Natural killer cell (primary cell): Measurements from ENCODE around the gene PRKG1. TPM values are rescaled to one million over a fixed set of nuclear protein-coding genes. Genes with fewer than 3 reads are reported as not detected.

ENCODE experiments used
- ATAC-seq, 3 donors: fragments of 150-1000 bp in 2 of 3; fragments of 200-7000 bp in 1 of 3; cut with Tn5 transposase; 1 replicate in 1 of 3; 2 replicates in 2 of 3; pipeline ENCODE4 v1.10.0; 2021; ENCODE audit warnings: mild to moderate bottlenecking in 2 of 3, moderate library complexity in 2 of 3
- DNase-seq, 2 donors: peaks; one replicate each; pipeline versions ENCODE4 v3.0.0 to v3.0.0-alpha.2; 2013 to 2021; ENCODE audit warnings: mixed read lengths in 1 of 2
- H3K27ac ChIP-seq: one replicate; pipeline ENCODE4 v1.5.1; 2013; ENCODE audit warnings: mild to moderate bottlenecking, low read length
- H3K27me3 ChIP-seq: one replicate; pipeline ENCODE4 v1.6.1; 2013; ENCODE audit warnings: low read length; ENCODE audit not compliant: control insufficient read depth, insufficient read depth
- H3K36me3 ChIP-seq: one replicate; pipeline ENCODE4 v1.6.1; 2013; ENCODE audit warnings: low read length; ENCODE audit not compliant: control insufficient read depth, insufficient read depth
- H3K4me1 ChIP-seq: one replicate; pipeline ENCODE4 v1.6.1; 2013; ENCODE audit warnings: low read length; ENCODE audit not compliant: control insufficient read depth, insufficient read depth
- H3K4me3 ChIP-seq: one replicate; pipeline ENCODE4 v1.5.1; 2013; ENCODE audit warnings: low read length
- H3K9me3 ChIP-seq: one replicate; pipeline ENCODE4 v1.6.1; 2013; ENCODE audit warnings: low read length; ENCODE audit not compliant: control insufficient read depth, insufficient read depth
- H3K27ac Mint-ChIP-seq, 2 donors: one replicate each; pipeline ENCODE4 v1.8.0; 2022; ENCODE audit warnings: mild to moderate bottlenecking in 2 of 2, mixed read lengths in 2 of 2, moderate library complexity in 1 of 2
- H3K27me3 Mint-ChIP-seq, 2 donors: one replicate each; pipeline ENCODE4 v1.8.0; 2022; ENCODE audit warnings: low read depth in 2 of 2, mixed read lengths in 2 of 2
- H3K36me3 Mint-ChIP-seq: one replicate; pipeline ENCODE4 v1.8.0; 2022; ENCODE audit warnings: mixed read lengths
- H3K4me1 Mint-ChIP-seq, 2 donors: one replicate each; pipeline ENCODE4 v1.8.0; 2022; ENCODE audit warnings: mixed read lengths in 2 of 2
- H3K4me3 Mint-ChIP-seq: one replicate; pipeline ENCODE4 v1.8.0; 2022; ENCODE audit warnings: mild to moderate bottlenecking, moderate library complexity, mixed read lengths
- H3K9me3 Mint-ChIP-seq, 2 donors: one replicate each; pipeline ENCODE4 v1.8.0; 2022; ENCODE audit warnings: mixed read lengths in 2 of 2
- WGBS: methylation state at CpG from one replicate; pipeline ENCODE4 v1.1.7; 2013; ENCODE audit warnings: missing lambda C conversion rate; ENCODE audit not compliant: insufficient coverage; 5-methylcytosine and 5-hydroxymethylcytosine counted together
- intact Hi-C: fragments of 100-400 bp; cut with micrococcal nuclease; formaldehyde crosslinking; loops from one replicate; pipeline ENCODE4 v1.14.2; 2022
- total RNA-seq, 4 donors: library from RNA; stranded (reverse); fragments of 120-200 nt in 1 of 4; gene quantifications; one replicate each; pipeline versions ENCODE4 v1.2.3 to v1.2.4, GENCODE V29; 2013 to 2022
- TF ChIP-seq, protein P1 (sequence below): fragments of 200-600 bp; IDR thresholded peaks from one replicate; pipeline ENCODE4 v1.8.0; 2022; ENCODE audit warnings: antibody characterized with exemption

The PRKG1 gene
- total RNA-seq, 3 donors from 2014 or later (not counting 1 experiment from before 2014, with no cell fraction given) = 0.23 to 0.41 (median 0.35) TPM

DNA sequence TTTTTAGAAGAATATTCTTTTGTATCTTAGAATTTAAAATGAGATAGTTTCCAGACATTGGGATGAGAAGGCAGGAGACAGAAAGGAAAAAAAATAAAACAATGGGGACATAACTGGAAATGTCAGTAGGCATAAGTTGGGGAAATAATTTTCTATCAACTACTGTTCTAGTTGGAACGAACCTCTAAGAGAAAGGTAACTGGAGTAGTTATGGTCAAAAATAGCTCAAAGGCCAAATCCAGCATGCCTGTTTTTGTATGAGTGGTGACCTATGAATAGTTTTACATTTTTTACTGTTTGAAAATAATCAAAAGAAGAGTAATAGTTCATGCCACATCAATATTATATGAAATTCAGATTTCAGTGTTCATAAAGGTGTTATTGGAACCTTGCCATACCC lies 877.3 kb downstream of the PRKG1 start:
- TF ChIP-seq, protein P1, sequence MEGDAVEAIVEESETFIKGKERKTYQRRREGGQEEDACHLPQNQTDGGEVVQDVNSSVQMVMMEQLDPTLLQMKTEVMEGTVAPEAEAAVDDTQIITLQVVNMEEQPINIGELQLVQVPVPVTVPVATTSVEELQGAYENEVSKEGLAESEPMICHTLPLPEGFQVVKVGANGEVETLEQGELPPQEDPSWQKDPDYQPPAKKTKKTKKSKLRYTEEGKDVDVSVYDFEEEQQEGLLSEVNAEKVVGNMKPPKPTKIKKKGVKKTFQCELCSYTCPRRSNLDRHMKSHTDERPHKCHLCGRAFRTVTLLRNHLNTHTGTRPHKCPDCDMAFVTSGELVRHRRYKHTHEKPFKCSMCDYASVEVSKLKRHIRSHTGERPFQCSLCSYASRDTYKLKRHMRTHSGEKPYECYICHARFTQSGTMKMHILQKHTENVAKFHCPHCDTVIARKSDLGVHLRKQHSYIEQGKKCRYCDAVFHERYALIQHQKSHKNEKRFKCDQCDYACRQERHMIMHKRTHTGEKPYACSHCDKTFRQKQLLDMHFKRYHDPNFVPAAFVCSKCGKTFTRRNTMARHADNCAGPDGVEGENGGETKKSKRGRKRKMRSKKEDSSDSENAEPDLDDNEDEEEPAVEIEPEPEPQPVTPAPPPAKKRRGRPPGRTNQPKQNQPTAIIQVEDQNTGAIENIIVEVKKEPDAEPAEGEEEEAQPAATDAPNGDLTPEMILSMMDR = no peak
- intact Hi-C loops = no loop called here
- H3K4me1 Mint-ChIP-seq = no peaks in the 10 kb centered on the region
- ATAC-seq (no peak), DNase-seq (no peak)
- Histone ChIP-seq H3K36me3 (no peaks in the 10 kb centered on the region), H3K9me3 (no peaks in the 10 kb centered on the region), H3K4me1 (no peaks in the 10 kb centered on the region), H3K27me3 (no peaks in the 10 kb centered on the region), H3K4me3 (no peak overlapping the region), H3K27ac (no peak overlapping the region)
- H3K4me3 Mint-ChIP-seq = no peak overlapping the region
- no peaks in the 10 kb centered on the region for H3K9me3 Mint-ChIP-seq
- no peak overlapping the region for H3K27ac Mint-ChIP-seq
- no peaks in the 10 kb centered on the region for H3K36me3 Mint-ChIP-seq
- no peaks in the 10 kb centered on the region for H3K27me3 Mint-ChIP-seq
- WGBS = 88% methylated on average over 1 of the region's 1 CpG

DNA sequence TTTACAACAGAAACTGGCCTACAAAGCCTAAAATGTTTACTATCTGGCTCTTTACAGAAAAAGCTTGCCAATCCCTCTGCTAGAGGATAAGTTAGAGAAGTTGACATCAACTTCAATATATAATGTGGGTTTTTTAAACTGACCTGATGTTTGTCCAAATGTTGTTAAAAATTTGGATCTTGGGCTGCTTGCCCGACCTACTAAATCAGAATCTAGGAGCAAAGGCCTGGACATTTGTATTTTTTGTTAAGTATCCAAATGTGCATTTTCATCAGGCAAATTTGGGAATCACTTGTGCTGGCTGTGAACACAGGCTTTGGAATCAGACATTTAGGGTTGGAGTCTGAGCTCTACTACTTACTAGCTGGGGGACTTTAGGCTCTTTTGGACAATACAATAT lies 877.8 kb downstream of the PRKG1 start:
- H3K27ac Mint-ChIP-seq = no peak overlapping the region
- H3K36me3 Mint-ChIP-seq = no peaks in the 10 kb centered on the region
- Histone ChIP-seq H3K4me3 (no peak overlapping the region), H3K27me3 (no peaks in the 10 kb centered on the region), H3K36me3 (no peaks in the 10 kb centered on the region), H3K9me3 (no peaks in the 10 kb centered on the region), H3K27ac (no peak overlapping the region), H3K4me1 (no peaks in the 10 kb centered on the region)
- intact Hi-C loops = no loop called here
- 76% methylated on average over 1 of the region's 1 CpG for WGBS
- no peaks in the 10 kb centered on the region for H3K9me3 Mint-ChIP-seq
- H3K4me3 Mint-ChIP-seq = no peak overlapping the region
- DNase-seq (no peak), ATAC-seq (no peak)
- H3K4me1 Mint-ChIP-seq = no peaks in the 10 kb centered on the region
- TF ChIP-seq, protein P1 = no peak
- no peaks in the 10 kb centered on the region for H3K27me3 Mint-ChIP-seq

DNA sequence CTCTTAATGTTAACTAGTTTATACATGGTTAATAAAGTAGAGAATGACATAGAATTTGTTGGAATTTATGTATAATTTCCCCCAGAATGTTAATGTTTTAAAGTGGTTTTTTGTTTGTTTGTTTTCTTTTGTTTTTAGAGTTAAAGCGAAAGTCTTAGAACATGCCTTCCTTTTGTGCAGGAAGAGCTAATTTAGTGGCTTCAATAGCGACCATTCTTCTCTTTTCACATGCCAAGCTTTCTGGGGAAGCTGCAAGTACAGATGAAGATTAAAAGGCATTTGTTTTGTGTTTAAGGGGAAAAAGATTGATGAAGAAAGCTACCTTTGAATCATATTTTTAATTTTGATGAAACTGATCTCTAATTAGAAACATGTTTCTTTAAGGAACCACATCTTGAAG lies 881.4 kb downstream of the PRKG1 start:
- Histone ChIP-seq H3K4me3 (no peak overlapping the region), H3K4me1 (no peaks in the 10 kb centered on the region), H3K9me3 (no peaks in the 10 kb centered on the region), H3K36me3 (no peaks in the 10 kb centered on the region), H3K27me3 (no peaks in the 10 kb centered on the region), H3K27ac (no peak overlapping the region)
- Mint-ChIP-seq H3K27me3 (no peaks in the 10 kb centered on the region), H3K27ac (no peak overlapping the region), H3K36me3 (no peaks in the 10 kb centered on the region), H3K4me3 (no peak overlapping the region), H3K4me1 (no peaks in the 10 kb centered on the region), H3K9me3 (no peaks in the 10 kb centered on the region)
- TF ChIP-seq, protein P1 = no peak
- ATAC-seq (no peak), DNase-seq (no peak)
- WGBS = 84% methylated on average over 2 of the region's 2 CpGs
- intact Hi-C loops = no loop called here

DNA sequence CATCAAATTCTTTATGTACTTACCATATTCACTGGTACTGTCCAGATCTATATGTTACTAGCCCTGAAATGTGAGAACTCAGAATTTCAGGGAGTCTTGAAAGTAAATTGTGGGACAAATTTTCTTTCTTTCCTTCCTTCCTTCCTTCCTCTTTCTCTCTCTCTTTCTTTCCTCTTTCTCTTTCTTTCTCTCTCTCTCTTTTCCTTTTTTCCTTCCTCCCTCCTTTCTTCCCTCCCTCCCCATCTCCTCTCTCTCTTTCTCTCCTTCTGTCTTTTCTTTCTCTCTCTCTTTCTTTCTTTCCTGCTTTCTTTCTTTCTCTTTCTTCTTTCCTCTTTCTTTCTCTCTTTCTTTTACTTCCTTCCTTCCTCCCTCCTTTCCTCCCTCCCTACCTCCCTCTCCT lies 882.5 kb downstream of the PRKG1 start:
- Histone ChIP-seq H3K4me3 (no peak overlapping the region), H3K4me1 (no peaks in the 10 kb centered on the region), H3K9me3 (no peaks in the 10 kb centered on the region), H3K27ac (no peak overlapping the region), H3K36me3 (no peaks in the 10 kb centered on the region), H3K27me3 (no peaks in the 10 kb centered on the region)
- Mint-ChIP-seq H3K27ac (no peak overlapping the region), H3K9me3 (no peaks in the 10 kb centered on the region), H3K36me3 (no peaks in the 10 kb centered on the region), H3K4me3 (no peak overlapping the region), H3K4me1 (no peaks in the 10 kb centered on the region), H3K27me3 (no peaks in the 10 kb centered on the region)
- TF ChIP-seq, protein P1 = no peak
- intact Hi-C loops = no loop called here
- ATAC-seq (no peak), DNase-seq (no peak)
